Embryonic facial prominence (tissue), 1 donor: Measurements from ENCODE around the gene TAPT1.

Source experiments
- DNase-seq: peaks from one replicate; pipeline ENCODE4 v3.0.0-alpha.2; 2016; ENCODE audit errors: extremely low spot score

The TAPT1 gene

DNA sequence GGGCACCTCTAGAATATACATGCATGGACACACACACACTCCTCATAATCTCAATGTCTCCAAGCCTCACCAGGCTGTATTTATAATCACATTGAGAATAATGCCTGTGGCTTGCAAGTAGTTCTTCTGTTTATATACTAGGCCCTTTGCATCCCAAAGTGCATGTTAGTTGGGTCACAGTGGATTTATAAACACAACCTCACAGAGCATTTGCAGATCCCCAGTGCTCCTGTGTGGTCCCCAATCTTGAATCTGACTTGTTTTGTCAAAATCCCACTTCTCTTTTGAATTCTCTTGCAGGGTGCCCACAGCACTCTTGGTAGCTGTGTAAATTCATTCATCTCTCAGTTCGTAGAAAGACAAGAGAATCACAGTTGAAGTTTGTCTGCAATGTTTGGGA, 92.9 kb downstream of the TAPT1 start:
- no peak for DNase-seq

- DNase-seq: no peak
These were observed 95.0 kb downstream of the TAPT1 start for GRCh38 chr4:16131293-16131692.

DNA sequence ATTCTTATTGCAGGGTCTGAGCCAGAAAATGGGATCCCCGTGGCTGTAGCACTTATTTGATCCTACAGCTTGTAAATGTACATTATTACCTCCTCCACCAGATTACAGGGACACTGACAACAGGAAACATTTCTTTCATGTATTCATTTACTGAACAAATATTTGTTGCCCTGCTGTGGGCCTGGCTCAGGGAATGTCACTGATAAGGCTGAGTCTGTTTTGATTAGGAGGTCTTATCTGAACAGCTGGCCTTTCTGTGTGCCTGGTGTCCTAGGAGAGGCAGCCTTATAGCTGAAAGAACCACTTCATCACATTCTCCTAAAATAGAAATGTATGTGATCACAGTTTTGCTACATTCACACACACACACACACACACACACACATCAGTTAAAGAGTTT, 96.9 kb downstream of the TAPT1 start:
- DNase-seq: no peak

GRCh38 chr4:16126714-16127113, 99.6 kb downstream of the TAPT1 start:
- DNase-seq: no peak

GRCh38 chr4:16125571-16126445, 100.5 kb downstream of the TAPT1 start:
- DNase-seq: no peak

DNA sequence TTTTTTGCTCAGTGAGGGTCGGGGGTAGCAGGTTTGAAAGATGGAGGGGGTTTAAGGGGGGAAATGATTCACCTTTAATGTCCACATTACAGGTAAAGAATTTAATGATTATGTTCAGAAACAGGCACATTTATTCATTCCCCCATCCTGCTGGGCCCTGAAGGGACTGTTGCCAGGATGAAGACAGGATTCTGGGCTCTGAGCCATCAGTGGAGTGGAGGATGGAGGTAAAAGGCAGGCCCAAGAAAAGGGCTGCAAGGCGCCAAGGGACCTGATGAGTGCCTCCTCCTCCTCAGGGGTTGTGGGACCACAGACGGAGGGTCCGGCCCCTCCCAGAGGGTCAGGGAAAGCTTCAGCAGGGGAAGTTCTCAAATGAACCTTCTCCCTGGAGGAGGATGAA, 102.0 kb downstream of the TAPT1 start:
- no peak for DNase-seq

DNA sequence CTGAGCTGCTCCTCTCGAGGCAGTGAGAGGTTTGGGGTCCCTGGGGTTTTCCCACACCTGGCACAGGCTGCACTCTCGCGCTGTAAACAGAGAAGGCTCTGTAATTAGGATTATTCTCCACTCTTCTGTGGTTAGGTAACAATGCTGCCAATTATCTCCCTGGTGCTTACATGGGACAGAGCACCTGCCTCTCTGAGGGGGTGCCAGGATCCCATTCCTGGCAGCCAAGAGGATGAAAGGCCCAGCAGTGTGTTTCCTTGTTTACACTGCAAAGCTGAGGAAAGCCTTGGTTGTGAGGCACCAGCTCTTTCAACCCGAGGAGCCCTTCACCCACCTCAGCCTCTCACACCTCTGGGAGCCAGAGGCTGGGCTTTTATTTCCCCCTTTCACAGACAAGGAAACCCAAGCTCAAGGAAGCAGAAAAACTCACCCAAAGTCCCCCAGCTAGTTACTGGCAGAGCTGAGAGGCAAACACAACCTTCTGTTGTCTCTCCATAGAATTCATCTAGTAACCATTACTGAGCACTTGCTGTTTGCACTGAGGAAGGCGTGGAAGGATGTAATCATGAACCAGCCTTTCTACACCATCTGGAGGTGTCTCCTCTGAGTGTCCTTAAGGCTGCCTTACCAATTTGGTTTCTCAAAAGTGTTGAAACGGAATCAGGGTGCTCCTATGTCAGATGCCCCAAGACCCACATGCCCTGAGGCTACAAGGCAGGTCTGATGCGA, 102.8 kb downstream of the TAPT1 start:
- DNase-seq: no peak

- DNase-seq: no peak
These were observed 103.5 kb downstream of the TAPT1 start for GRCh38 chr4:16122784-16123183.

- no peak for DNase-seq
These were observed 104.0 kb downstream of the TAPT1 start for GRCh38 chr4:16122308-16122711.

GRCh38 chr4:16120720-16121119, 105.6 kb downstream of the TAPT1 start:
- DNase-seq: no peak

DNA sequence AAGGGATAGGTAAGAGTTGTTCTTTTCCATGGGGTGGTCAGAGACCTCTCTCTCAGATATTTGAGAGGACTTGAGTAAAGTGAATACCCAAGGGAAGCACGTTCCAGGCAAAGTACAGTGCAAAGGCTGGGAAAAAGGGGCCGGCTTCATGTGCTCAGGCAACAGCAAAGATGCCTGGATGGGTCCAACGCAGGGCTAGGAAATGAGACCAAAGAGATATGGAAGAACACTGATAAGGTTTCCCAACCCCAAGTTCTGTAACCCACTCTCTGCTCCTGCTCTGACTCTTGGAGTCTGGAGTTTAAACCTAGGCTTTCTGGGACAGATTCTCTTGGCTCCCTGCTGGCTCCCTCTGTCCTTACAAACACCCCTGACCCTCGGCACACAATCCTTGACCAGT, 106.3 kb downstream of the TAPT1 start:
- no peak for DNase-seq

GRCh38 chr4:16118090-16118489, 108.2 kb downstream of the TAPT1 start:
- no peak for DNase-seq

- no peak for DNase-seq
These were observed 109.1 kb downstream of the TAPT1 start for GRCh38 chr4:16117164-16117563.

DNA sequence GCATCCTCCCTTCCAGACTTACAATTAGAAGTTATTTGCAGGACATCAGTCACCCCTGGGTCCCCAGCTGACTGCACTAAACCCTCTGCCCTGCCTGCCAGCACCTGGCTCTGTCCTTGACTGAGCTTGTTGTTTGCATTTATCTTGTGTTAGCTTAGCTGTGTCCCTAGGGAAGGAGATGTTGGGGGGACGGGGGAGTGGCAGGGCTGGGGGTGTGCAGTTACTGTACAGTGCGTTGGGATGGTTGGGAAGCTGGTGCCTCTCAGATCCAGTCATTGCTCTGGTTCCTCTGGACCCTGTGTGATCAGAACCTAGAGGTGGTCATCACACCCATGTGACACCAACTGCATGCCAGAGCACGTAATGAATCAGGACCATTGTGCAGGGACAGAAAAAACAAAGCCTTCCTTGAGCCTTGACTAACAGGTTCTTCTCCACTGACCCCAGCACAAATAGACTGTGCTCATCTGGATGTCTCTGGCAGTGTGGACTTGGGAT, 109.7 kb downstream of the TAPT1 start:
- no peak for DNase-seq

- DNase-seq: no peak
These were observed 110.3 kb downstream of the TAPT1 start for GRCh38 chr4:16116019-16116418.

GRCh38 chr4:16114546-16114945, 111.7 kb downstream of the TAPT1 start:
- no peak for DNase-seq

- DNase-seq: no peak
These were observed 112.5 kb downstream of the TAPT1 start for GRCh38 chr4:16113741-16114140.

GRCh38 chr4:16111533-16111932, 114.7 kb downstream of the TAPT1 start:
- DNase-seq: no peak

DNA sequence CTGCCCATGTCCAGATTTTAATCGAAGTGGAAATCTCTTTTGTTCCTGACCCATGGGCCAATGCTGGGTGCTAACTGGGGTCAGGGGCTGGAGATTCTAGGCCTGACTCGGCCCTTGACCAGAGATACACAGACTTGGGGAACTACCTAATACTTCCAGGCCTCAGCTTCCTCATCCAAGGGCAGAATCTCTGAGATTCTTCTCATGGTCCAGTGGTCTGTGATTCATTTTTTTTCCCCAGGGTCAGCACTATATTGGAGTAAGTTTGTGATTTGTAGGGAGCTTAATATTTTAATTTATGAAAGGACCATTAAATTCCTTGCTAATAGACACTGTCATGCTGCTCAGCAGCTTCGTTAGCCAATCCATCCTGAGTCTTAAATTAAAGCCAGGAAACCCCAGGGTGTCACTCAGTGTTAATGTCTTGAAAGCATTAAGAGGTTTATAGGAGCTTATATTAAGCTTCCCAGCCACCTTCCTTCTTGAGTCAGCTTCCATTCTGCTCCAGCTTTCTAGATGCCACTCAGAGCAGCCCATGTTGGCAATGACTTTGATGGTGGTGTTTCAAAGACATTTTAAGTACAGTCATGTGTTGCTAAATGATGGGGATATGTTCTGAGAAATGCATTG, 115.5 kb downstream of the TAPT1 start:
- DNase-seq: no peak
